ENCODE measurements around the gene JKAMP.

GRCh38 chr14:59474172-59474571 lies 10.1 kb upstream of the JKAMP start:
- TF ChIP-seq, protein P1, sequence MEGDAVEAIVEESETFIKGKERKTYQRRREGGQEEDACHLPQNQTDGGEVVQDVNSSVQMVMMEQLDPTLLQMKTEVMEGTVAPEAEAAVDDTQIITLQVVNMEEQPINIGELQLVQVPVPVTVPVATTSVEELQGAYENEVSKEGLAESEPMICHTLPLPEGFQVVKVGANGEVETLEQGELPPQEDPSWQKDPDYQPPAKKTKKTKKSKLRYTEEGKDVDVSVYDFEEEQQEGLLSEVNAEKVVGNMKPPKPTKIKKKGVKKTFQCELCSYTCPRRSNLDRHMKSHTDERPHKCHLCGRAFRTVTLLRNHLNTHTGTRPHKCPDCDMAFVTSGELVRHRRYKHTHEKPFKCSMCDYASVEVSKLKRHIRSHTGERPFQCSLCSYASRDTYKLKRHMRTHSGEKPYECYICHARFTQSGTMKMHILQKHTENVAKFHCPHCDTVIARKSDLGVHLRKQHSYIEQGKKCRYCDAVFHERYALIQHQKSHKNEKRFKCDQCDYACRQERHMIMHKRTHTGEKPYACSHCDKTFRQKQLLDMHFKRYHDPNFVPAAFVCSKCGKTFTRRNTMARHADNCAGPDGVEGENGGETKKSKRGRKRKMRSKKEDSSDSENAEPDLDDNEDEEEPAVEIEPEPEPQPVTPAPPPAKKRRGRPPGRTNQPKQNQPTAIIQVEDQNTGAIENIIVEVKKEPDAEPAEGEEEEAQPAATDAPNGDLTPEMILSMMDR (optimal IDR thresholded peaks at IDR 0.05 in 1 of 3, IDR thresholded peaks at IDR 0.05 in 1 of 3, conservative IDR thresholded peaks at IDR 0.05 in 1 of 3; ENCODE audit: extremely low read depth in 1 of 3, insufficient read depth in 2 of 3, low read length in 3 of 3) = no peak
- no peak for TF ChIP-seq EZH2 (IDR thresholded peaks at IDR 0.05; ENCODE audit: low read length)
